HG02938 (cell line): ENCODE measurements around the gene ZNF594.
"Not testable (repeated sequence)": the region's sequence is repeated elsewhere in the genome, so short reads cannot be mapped to it uniquely, and the experiment has no call there.

Experiments
- ATAC-seq: cut with Tn5 transposase; IDR thresholded peaks from one replicate; pipeline ENCODE4 v1.9.1; 2021; ENCODE audit warnings: mild to moderate bottlenecking, moderate library complexity; ENCODE audit not compliant: unreplicated experiment

ZNF594 gene

DNA sequence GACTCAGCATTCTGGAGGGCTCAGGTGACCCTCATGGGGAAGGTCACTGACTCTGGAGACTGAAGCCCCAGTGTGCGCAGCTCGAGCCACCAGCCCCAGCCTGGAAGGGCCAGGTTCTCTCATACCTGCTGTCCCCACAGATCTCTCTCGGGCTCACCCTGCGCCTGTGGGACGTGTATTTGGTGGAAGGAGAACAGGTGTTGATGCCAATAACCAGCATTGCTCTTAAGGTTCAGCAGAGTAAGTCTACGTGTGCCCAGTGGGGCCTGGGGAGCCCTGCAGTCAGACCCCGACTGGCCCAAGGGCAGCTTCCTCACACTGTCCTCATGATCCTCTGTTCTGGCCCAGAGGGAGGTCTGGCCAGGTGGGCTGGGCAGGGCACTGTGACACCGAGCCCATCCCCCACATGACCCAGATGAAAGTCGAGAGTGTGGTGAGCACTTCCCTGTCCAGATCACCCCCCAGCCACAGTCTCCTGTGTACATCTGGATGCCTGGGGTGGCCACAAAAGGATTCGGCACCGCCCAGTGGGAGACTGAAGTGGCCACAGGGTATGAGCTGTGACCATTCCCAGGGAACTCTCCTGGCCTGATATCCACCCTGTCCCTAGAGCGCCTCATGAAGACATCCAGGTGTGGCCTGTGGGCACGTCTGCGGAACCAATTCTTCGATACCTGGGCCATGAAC is 54.0 kb downstream of the ZNF594 start:
- not testable (repeated sequence) for ATAC-seq

GRCh38 chr17:5136580-5137412 is 54.9 kb downstream of the ZNF594 start:
- not testable (repeated sequence) for ATAC-seq

- no peak for ATAC-seq
Measured at GRCh38 chr17:5135726-5136579, 55.7 kb downstream of the ZNF594 start.

- not testable (repeated sequence) for ATAC-seq
Measured at GRCh38 chr17:5135131-5135712, 56.4 kb downstream of the ZNF594 start.

DNA sequence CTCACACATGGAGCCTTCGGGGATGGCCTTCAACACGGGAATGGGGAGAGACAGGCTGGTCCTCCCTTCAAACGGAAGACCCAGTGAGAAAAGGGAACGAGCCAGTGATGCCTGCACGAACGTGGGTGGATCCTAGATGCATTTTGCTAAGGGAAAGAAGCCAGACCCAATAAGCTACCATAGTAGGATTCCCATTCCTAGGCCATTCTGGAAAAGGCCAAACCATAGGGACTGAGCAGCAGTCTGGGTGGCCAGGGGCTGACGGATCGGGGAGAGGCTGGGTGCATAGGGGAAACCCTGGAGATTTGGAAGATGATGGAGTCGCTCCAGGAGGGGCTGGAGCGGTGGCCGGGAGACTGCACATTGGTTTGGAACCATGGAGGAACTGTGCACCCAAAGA is 57.1 kb downstream of the ZNF594 start:
- ATAC-seq = not testable (repeated sequence)

- not testable (repeated sequence) for ATAC-seq
Measured at GRCh38 chr17:5133961-5134360, 57.7 kb downstream of the ZNF594 start.

DNA sequence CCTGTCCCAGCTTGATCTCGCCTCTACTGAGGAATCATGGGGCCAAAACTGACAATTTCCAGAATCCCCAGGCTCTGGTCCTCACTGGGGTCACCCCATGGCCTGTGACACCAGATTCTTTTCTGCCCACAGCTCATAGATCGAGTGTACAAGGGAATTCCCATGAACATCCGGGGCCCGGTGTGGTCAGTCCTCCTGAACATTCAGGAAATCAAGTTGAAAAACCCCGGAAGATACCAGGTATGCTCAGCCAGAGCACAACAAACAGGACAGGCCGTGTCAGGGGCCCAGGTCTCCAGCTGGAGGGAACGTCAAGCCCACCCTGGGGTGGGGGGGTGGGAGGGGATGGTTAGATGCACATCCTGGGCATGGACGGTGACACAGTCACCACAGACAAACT is 58.4 kb downstream of the ZNF594 start:
- no peak for ATAC-seq

DNA sequence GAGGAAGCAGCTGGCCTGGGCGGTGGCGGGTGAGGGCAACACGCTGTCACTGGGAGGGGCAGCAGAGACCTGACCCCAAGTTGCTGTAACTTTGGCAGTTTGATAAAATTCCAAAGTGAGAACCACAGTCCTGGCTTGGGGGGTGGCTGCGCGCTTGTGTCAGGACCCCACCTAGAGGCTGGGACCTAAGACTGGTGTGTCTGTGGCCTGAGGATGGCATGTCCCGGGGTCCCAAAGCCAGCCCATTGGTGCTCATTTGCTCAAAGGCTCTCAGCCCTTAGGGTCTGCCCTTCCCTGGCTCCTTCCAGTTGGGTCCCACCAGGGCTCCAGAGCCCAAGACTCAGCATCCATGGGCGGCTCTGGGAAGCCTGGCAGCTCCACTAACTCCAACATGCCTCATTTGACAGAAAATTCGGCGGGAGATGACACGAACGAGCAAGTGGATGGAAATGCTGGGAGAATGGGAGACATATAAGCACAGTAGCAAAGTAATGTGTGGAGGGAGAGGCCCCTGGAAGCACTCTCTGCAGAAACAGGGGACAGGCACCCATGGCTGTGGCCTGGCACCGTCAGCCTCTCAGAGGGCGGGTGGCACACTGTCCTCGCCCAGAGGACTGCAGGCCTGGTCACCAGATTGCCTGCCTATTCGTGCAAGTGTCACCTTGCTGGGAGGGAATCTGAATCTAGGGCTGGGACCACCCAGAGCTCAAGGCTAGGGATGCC is 59.0 kb downstream of the ZNF594 start:
- not testable (repeated sequence) for ATAC-seq

DNA sequence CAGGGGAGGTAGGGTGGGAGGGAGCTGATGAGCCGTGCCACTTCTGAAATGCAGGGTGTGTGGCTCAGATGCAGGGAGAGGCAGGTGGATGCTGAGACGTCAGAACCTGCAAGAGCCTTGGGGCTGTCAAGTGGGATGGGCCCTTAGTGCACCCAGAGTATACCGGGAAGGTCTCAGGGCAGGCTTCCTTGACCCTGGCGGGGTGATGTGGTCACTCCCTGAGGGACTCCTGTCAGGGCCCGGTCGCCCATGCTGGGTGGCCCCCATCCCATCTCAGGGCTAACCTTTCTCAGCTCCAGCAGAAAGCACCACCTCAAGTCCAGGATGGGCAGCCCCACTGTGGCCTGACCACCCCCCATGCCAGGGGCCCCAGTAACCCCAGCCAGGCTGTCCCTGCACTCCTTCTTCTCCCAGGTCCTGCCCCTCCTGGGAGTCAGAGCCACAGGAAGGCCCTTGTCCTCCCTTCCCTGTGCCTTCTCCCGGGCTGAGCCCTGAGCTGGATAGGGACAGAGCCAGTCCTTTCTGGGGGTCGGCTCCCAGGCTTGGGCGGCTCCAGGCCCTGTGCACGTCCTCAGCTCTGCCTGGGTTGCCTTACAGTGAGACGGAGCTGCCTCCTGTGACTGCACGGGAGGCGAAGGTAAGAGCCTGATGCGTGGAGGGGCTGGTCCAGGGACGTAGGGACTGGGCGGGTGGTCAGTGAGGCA is 59.7 kb downstream of the ZNF594 start:
- ATAC-seq = not testable (repeated sequence)

DNA sequence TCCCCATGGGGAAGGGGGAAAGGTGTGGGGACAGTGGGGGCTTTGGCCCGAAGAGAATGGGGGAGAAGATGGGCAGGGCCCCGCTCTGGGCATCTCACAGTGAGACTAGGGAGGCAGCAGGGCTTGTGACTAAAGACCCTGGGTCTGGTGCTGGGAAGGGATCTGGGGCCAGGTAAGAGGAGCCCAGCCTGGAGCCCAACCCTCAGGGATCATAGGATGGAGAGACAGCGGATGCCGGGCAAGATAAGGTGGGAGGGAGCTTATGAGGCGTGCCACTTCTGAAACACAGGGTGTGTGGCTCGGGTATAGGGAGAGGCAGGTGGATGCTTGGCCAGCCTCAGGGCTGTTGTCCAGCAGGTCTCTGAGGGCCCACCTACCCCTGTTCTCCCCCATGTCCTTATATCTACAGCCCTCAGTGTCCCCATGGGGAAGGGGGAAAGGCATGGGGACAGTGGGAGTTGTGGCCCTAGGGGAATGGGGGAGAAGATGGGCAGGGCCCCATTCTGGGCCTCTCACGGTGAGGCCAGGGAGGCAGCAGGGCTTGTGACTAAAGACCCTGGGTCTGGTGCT is 60.4 kb downstream of the ZNF594 start:
- no peak for ATAC-seq

GRCh38 chr17:5130687-5131086 is 61.0 kb downstream of the ZNF594 start:
- ATAC-seq = not testable (repeated sequence)

DNA sequence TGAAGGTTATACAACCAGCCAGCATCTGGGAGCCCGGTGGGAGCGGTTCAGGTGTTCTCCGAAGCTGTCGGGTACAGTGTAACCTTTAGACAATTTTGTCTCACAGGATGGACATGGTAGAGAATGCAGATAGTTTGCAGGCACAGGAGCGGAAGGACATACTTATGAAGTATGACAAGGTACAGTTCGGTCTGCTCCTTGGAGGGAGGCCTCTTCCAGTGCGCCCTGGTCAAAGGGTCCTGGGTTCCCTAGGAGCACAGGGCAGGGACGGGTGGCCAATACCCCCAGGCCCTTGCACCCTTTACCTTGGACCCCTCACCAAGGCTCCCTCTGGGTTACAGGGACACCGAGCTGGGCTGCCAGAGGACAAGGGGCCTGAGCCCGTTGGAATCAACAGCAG is 61.4 kb downstream of the ZNF594 start:
- ATAC-seq = not testable (repeated sequence)

GRCh38 chr17:5129770-5130169 is 61.9 kb downstream of the ZNF594 start:
- ATAC-seq = not testable (repeated sequence)
